GM18867 (cell line): ENCODE measurements around the gene SRGAP1.
"Not testable (repeated sequence)": the region's sequence is repeated elsewhere in the genome, so short reads cannot be mapped to it uniquely, and the experiment has no call there.

Experiments
- ATAC-seq: cut with Tn5 transposase; IDR thresholded peaks from one replicate; pipeline ENCODE4 v1.9.1; 2021; ENCODE audit warnings: mild to moderate bottlenecking, moderate library complexity; ENCODE audit not compliant: unreplicated experiment

SRGAP1 gene

GRCh38 chr12:64187370-64187769, 342.9 kb downstream of the SRGAP1 start:
- ATAC-seq, result no peak

- no peak for ATAC-seq
Observed at GRCh38 chr12:64187794-64188193, 343.3 kb downstream of the SRGAP1 start.

GRCh38 chr12:64189530-64189929, 345.0 kb downstream of the SRGAP1 start:
- no peak for ATAC-seq

GRCh38 chr12:64190140-64190539, 345.6 kb downstream of the SRGAP1 start:
- ATAC-seq, result no peak

GRCh38 chr12:64192644-64193444, 348.3 kb downstream of the SRGAP1 start:
- peak; percentile 91 for ATAC-seq

- ATAC-seq, result peak; percentile 28
Observed at GRCh38 chr12:64193931-64194330, 349.4 kb downstream of the SRGAP1 start.

- ATAC-seq, result peak; percentile 68
Observed at GRCh38 chr12:64194333-64195149, 350.0 kb downstream of the SRGAP1 start.

- ATAC-seq, result not testable (repeated sequence)
Observed at GRCh38 chr12:64195841-64196240, 351.3 kb downstream of the SRGAP1 start.

GRCh38 chr12:64203036-64203435, 358.5 kb downstream of the SRGAP1 start:
- ATAC-seq, result no peak

GRCh38 chr12:64203775-64204174, 359.3 kb downstream of the SRGAP1 start:
- ATAC-seq, result no peak

- ATAC-seq, result no peak
Observed at GRCh38 chr12:64205542-64205941, 361.0 kb downstream of the SRGAP1 start.

- no peak for ATAC-seq
Observed at GRCh38 chr12:64207453-64207852, 363.0 kb downstream of the SRGAP1 start.
